ENCODE results near the gene ALG14. TPM values are rescaled to one million over a fixed set of nuclear protein-coding genes. Genes with fewer than 3 reads are reported as not detected.

Gene ALG14
- total and polyA plus RNA-seq, 11 donors: 0.56 to 4.7 (median 3.2) TPM

DNA sequence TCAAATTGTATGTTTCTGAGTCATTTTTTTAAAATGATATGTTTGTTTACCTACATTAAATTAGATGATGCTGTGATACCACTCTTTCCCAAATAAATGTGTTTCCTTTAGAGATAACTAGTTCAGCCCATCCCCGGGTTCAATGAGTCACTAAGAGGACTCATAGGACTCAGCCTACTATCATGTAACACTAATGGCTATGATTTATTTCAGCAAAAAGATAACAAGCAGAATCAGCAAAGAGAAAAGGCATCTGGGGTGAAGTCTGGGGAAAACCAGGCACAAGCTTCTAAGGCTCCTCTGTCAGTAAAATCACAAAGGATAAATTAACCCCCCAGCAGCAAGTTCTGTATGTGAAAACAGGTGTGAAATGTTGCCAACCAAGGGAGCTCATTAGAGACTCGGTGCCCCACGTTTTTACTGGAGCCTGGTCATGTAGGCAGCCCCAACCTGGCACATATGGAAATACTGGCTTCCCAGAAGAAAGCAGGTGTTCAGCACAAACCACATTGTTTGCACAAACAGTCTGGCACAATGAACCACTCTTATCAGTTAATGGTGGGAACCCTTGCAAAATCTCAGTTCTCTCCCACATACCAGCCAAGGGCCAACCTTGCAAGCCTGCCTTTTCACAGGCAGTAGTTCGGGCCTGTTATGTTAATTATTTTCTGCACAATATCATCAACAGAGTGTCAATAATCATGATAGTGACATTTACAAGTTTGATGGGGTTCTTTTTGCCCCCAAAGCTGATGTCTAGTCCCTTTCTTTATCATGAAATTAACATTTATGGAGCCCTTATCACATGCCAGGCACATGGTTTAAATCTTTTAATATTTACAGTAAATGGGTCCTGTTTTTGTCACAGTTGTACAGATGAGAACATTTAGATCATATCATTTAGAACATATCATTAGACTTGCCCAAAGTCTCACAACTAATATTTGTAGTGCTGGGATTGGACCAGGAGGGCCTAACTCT, 122.8 kb downstream of the ALG14 start:
- H3K4me1 ChIP-seq: peaks cover 4 to 49% (median 22%) of the 10 kb centered on the region in 12 donors

DNA sequence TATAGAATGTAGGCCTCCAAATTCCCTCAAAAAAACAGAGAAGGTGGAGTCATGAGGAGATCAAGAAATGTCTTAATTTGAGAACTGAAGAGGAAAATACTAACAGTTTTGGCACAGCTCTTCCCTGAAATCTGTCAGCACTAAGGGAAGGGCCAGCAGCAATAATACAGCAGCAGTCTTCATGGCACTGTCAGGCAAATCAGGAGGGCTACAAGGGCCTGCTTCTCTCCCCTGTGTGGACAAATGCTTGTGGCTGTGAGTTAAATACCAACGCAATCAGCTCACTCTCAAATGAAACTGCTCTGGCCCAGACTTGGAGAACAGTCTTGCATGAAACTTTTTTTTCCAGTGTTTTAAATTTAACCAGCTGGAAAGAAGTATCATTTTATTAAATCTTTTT, 125.3 kb downstream of the ALG14 start:
- Histone ChIP-seq H3K4me1 (peaks cover 0 to 36% (median 9%) of the 10 kb centered on the region in 12 donors), H3K4me3 (no peak overlapping the region), H3K9me3 (no peaks in the 10 kb centered on the region), H3K36me3 (no peaks in the 10 kb centered on the region), H3K27me3 (no peaks in the 10 kb centered on the region), H3K27ac (peak overlapping the region in 10 of 12 donors; percentile 1 to 78 (median 52))
- intact Hi-C loops (cut with DNase I): loop anchor here in 1 of 10 donors (2.0 kb wide), 1 partner anchor 53 kb away; no protein-coding TSS in a partner anchor
- DNase-seq (peak in 3 of 5 donors; percentile 22 to 32 (median 26)), ATAC-seq (peak; percentile 73 to 88 (median 77))
- 44 to 59% (median 45%) methylated on average over 1 of the region's 1 CpG for WGBS, 4 donors
- no peak for TF ChIP-seq POLR2A (IDR thresholded peaks at IDR 0.05)
- TF ChIP-seq, protein P1, sequence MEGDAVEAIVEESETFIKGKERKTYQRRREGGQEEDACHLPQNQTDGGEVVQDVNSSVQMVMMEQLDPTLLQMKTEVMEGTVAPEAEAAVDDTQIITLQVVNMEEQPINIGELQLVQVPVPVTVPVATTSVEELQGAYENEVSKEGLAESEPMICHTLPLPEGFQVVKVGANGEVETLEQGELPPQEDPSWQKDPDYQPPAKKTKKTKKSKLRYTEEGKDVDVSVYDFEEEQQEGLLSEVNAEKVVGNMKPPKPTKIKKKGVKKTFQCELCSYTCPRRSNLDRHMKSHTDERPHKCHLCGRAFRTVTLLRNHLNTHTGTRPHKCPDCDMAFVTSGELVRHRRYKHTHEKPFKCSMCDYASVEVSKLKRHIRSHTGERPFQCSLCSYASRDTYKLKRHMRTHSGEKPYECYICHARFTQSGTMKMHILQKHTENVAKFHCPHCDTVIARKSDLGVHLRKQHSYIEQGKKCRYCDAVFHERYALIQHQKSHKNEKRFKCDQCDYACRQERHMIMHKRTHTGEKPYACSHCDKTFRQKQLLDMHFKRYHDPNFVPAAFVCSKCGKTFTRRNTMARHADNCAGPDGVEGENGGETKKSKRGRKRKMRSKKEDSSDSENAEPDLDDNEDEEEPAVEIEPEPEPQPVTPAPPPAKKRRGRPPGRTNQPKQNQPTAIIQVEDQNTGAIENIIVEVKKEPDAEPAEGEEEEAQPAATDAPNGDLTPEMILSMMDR (IDR thresholded peaks at IDR 0.05): no peak

More for the DNA sequence above, 122.8 kb downstream of the ALG14 start:
- Histone ChIP-seq H3K27ac (no peak overlapping the region), H3K4me3 (no peak overlapping the region), H3K27me3 (no peaks in the 10 kb centered on the region), H3K36me3 (no peaks in the 10 kb centered on the region), H3K9me3 (peaks cover 0 to 5% (median 0%) of the 10 kb centered on the region in 12 donors)
- 72 to 80% (median 75%) methylated on average over 4 of the region's 4 CpGs for WGBS, 4 donors
- DNase-seq (no peak), ATAC-seq (no peak)
- intact Hi-C loops (cut with DNase I): no loop called here
- TF ChIP-seq POLR2A (IDR thresholded peaks at IDR 0.05): no peak
- TF ChIP-seq, protein P1 (IDR thresholded peaks at IDR 0.05): no peak

DNA sequence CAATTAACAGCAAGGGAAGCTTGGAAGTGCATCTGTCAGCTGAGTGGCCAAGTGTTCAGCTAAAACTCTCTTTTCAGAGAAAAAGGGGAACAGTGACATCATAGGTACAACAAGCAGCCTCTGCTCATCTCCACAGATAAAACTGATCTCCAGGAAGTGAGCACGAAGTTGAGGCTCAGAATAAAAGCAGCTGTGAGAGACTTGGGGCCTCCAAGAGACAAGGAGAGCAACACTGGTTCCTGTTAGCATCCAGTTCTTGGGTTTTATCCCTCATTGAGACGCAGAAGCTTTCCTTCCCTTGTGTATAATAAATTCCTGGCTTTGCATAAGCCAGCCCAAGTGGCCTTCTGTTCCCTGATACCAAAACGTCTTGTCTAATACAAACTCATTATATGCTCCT, 125.9 kb downstream of the ALG14 start:
- Histone ChIP-seq H3K27ac (peak overlapping the region in 9 of 12 donors; percentile 1 to 78 (median 49)), H3K36me3 (no peaks in the 10 kb centered on the region), H3K4me3 (no peak overlapping the region), H3K27me3 (no peaks in the 10 kb centered on the region), H3K9me3 (no peaks in the 10 kb centered on the region), H3K4me1 (peaks cover 0 to 36% (median 9%) of the 10 kb centered on the region in 12 donors)
- WGBS, 4 donors: 37 to 53% (median 50%) methylated on average over 3 of the region's 3 CpGs
- ATAC-seq (peak in 2 of 4 donors; percentile 19 to 38), DNase-seq (no peak)
- TF ChIP-seq, protein P1 (IDR thresholded peaks at IDR 0.05): no peak
- TF ChIP-seq POLR2A (IDR thresholded peaks at IDR 0.05): no peak
- intact Hi-C loops (cut with DNase I): loop anchor here in 1 of 10 donors (2.0 kb wide), 1 partner anchor 52 kb away; no protein-coding TSS in a partner anchor
